Suprapubic skin (tissue), 3 donors: ENCODE data around the gene RETN.

Experiments used
- CTCF ChIP-seq, 2 donors: fragments of 200-600 bp in 1 of 2; fragments of 450-650 bp in 1 of 2; sonication (generic) in 1 of 2; IDR thresholded peaks; one replicate each; pipeline ENCODE4 v1.5.1; 2016 to 2019; ENCODE audit warnings: antibody characterized with exemption in 2 of 2, mild to moderate bottlenecking in 1 of 2, moderate library complexity in 1 of 2
- EP300 ChIP-seq: sonication (generic); formaldehyde crosslinking; IDR thresholded peaks from one replicate; pipeline ENCODE4 v1.6.1; 2017; ENCODE audit warnings: antibody characterized with exemption

- TF ChIP-seq CTCF (IDR thresholded peaks at IDR 0.05) = no peak
- TF ChIP-seq EP300 = no peak
These were observed 5.1 kb upstream of the RETN start for GRCh38 chr19:7663706-7664105.
